ENCODE measurements around the gene LTBP3. TPM values are rescaled to one million over a fixed set of nuclear protein-coding genes. Genes with fewer than 3 reads are reported as not detected.
A peak's percentile ranks its signal among the peaks of the same experiment; 100 is the strongest.

LTBP3 gene
- total RNA-seq, 1 donor from 2014 or later, result 25.0 TPM

- DNase-seq (no peak), ATAC-seq (ENCODE audit: low read depth) (no peak)
- CTCF ChIA-PET, result no interaction called here
- Mint-ChIP-seq H3K9me3 (no peaks in the 10 kb centered on the region), H3K4me3 (no peak overlapping the region), H3K27ac (no peak overlapping the region), H3K36me3 (ENCODE audit: low read depth) (peaks cover 46% of the 10 kb centered on the region), H3K4me1 (peaks cover 28% of the 10 kb centered on the region), H3K27me3 (no peaks in the 10 kb centered on the region)
- intact Hi-C loops (cut with micrococcal nuclease), result no loop called here
- POLR2A ChIA-PET, result interaction anchor here (1.2 to 1.4 kb wide), 2 partner anchors 12 to 14 kb away, joined by 3 to 4 read pairs; partner anchors contain the start of gene MAP3K11
- no peak for TF ChIP-seq CTCF (IDR thresholded peaks at IDR 0.05)
Observed at GRCh38 chr11:65599216-65599954, 41.2 kb upstream of the LTBP3 start.

GRCh38 chr11:65598258-65598699, 40.1 kb upstream of the LTBP3 start:
- Mint-ChIP-seq H3K9me3 (no peaks in the 10 kb centered on the region), H3K27ac (no peak overlapping the region), H3K4me3 (no peak overlapping the region), H3K36me3 (ENCODE audit: low read depth) (peaks cover 37% of the 10 kb centered on the region), H3K27me3 (no peaks in the 10 kb centered on the region), H3K4me1 (peaks cover 26% of the 10 kb centered on the region)
- ATAC-seq (ENCODE audit: low read depth), result no peak
- CTCF ChIA-PET, result no interaction called here
- TF ChIP-seq CTCF (IDR thresholded peaks at IDR 0.05), result no peak
- no peak for DNase-seq
- intact Hi-C loops (cut with micrococcal nuclease), result no loop called here
- POLR2A ChIA-PET, result interaction anchor here (0.7 to 1.4 kb wide), 4 partner anchors 10 to 63 kb away, joined by 3 to 4 read pairs (median 3); partner anchors contain the start of gene MAP3K11

- peaks cover 15% of the 10 kb centered on the region for H3K4me1 Mint-ChIP-seq
- peaks cover 33% of the 10 kb centered on the region for H3K36me3 Mint-ChIP-seq (ENCODE audit: low read depth)
- H3K27ac Mint-ChIP-seq, result no peak overlapping the region
- no peaks in the 10 kb centered on the region for H3K27me3 Mint-ChIP-seq
- TF ChIP-seq CTCF (IDR thresholded peaks at IDR 0.05), result no peak
- no peak overlapping the region for H3K4me3 Mint-ChIP-seq
- no peak for ATAC-seq (ENCODE audit: low read depth)
- CTCF ChIA-PET, result no interaction called here
- no peaks in the 10 kb centered on the region for H3K9me3 Mint-ChIP-seq
- POLR2A ChIA-PET, result interaction anchor here (0.8 to 2.0 kb wide), 4 partner anchors 9 to 56 kb away, joined by 3 to 6 read pairs (median 6); no protein-coding TSS in a partner anchor
- DNase-seq, result no peak
- intact Hi-C loops (cut with micrococcal nuclease), result no loop called here
Observed at GRCh38 chr11:65596520-65596919, 38.4 kb upstream of the LTBP3 start.

- intact Hi-C loops (cut with micrococcal nuclease), result no loop called here
- ChIA-PET POLR2A (interaction anchor here (0.6 to 11.1 kb wide), 7 partner anchors 8 to 303 kb away, joined by 3 to 239 read pairs (median 6); partner anchors contain the start of gene EHBP1L1), CTCF (interaction anchor here (1.3 to 3.7 kb wide), 2 partner anchors 24 to 55 kb away, joined by 3 to 48 read pairs; partner anchors contain the start of genes FAM89B and ZNRD2)
- Mint-ChIP-seq H3K4me1 (peaks cover 14% of the 10 kb centered on the region), H3K9me3 (no peaks in the 10 kb centered on the region), H3K27ac (peak within 1 kb of the TSS; percentile 7), H3K27me3 (no peaks in the 10 kb centered on the region), H3K36me3 (ENCODE audit: low read depth) (peaks cover 30% of the 10 kb centered on the region), H3K4me3 (no peak within 1 kb of the TSS)
- ATAC-seq (ENCODE audit: low read depth), result no peak
- no peak for DNase-seq
- TF ChIP-seq CTCF (IDR thresholded peaks at IDR 0.05), result no peak
Observed at GRCh38 chr11:65595543-65596281, 37.6 kb upstream of the LTBP3 start, which contains the start of gene KCNK7. TSS of gene KCNK7 (minus strand) at chr11:65595800. CDS start at chr11:65595772, 28 bp downstream.

Measured in activated B cell treated with CpG ODN at 0.5 μM for 24 hours (primary cell).